ENCODE results near the gene METRN.

DNA sequence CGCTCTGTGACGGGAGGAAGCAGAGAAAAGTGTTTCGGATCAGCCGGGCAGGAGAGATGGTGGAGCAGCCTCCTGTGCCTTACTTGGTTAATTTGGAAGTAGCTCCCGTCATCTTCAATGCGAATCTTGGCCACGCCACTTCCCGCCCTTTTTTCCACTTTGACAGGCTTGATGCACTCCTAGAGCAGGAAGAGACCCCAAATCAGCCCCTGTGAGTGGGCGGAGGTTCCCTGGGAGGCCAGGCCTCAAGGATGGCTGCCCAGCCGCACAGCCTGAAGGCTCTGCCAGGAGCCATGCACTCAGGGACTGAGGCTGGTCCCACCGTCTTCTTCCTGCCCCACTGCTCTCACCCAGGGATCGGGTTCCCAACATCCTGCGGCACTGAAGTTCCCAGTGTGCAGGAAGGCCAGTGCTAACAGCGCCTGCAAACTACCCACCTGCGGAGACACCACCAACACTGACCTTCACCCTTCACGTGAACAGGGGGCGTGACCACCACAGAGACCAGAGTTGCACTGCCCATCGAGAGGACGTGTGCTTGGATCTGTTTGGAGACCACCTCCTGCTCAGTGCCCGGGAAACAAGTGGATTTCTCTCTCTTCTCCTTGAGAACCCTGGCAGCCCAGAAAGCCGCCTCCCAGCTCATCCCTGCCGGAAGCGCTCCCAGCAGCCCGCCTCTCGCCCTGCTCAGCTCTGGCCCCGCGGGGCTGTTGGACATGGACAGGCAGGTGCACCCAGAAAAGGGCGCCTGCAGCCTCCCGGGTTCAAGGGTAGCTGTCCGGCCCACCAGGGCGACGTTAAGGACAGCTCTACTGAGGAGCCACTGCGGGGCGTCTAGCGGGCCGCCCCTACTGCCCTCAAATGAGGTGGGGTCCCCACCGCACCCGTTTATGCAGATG is 24.9 kb downstream of the METRN start:
- TF ChIP-seq FOXM1 (IDR thresholded peaks at IDR 0.05; ENCODE audit: borderline replicate concordance) (no peak), FOXA1 (IDR thresholded peaks at IDR 0.05) (no peak), SUZ12 (IDR thresholded peaks at IDR 0.05) (no peak), LEF1 (IDR thresholded peaks at IDR 0.05; ENCODE audit: borderline replicate concordance) (no peak), ELF4 (IDR thresholded peaks at IDR 0.05) (no peak), ZNF384 (IDR thresholded peaks at IDR 0.05) (no peak), BHLHE40 (IDR thresholded peaks at IDR 0.05; ENCODE audit: borderline replicate concordance) (no peak), TARDBP (IDR thresholded peaks at IDR 0.05) (no peak), NFRKB (IDR thresholded peaks at IDR 0.05) (no peak), CTBP1 (IDR thresholded peaks at IDR 0.05; ENCODE audit: borderline replicate concordance) (no peak), HDGF (IDR thresholded peaks at IDR 0.05; ENCODE audit: borderline replicate concordance) (no peak), SP1 (IDR thresholded peaks at IDR 0.05) (no peak), FOXK2 (IDR thresholded peaks at IDR 0.05) (no peak)

All from HEK293T (cell line).